ENCODE results near the gene MRPS18C.

The MRPS18C gene

GRCh38 chr4:83455281-83456183 lies at the start of gene MRPS18C, which contains the start of gene HELQ:
MRPS18C (plus strand) TSS chr4:83456058; CDS start chr4:83456078, 20 bp downstream.
HELQ (minus strand) TSS chr4:83455823; CDS start chr4:83455693, 130 bp downstream.
- H3K4me3 ChIP-seq (ENCODE audit: low read depth, low read length), result peak within 1 kb of the TSS; percentile 96

- no peak overlapping the region for H3K4me3 ChIP-seq (ENCODE audit: low read depth, low read length)
These were observed 47.0 kb upstream of the MRPS18C start for GRCh38 chr4:83408908-83409307.

GRCh38 chr4:83413676-83414075 lies 42.2 kb upstream of the MRPS18C start:
- no peak overlapping the region for H3K4me3 ChIP-seq (ENCODE audit: low read depth, low read length)

GRCh38 chr4:83417566-83417965 lies 38.3 kb upstream of the MRPS18C start:
- H3K4me3 ChIP-seq (ENCODE audit: low read depth, low read length), result no peak overlapping the region

- H3K4me3 ChIP-seq (ENCODE audit: low read depth, low read length), result no peak overlapping the region
These were observed 37.6 kb upstream of the MRPS18C start for GRCh38 chr4:83418211-83418610.

GRCh38 chr4:83431200-83431599 lies 24.7 kb upstream of the MRPS18C start:
- no peak overlapping the region for H3K4me3 ChIP-seq (ENCODE audit: low read depth, low read length)

GRCh38 chr4:83436680-83437079 lies 19.2 kb upstream of the MRPS18C start:
- no peak overlapping the region for H3K4me3 ChIP-seq (ENCODE audit: low read depth, low read length)

GRCh38 chr4:83438719-83439118 lies 17.1 kb upstream of the MRPS18C start:
- H3K4me3 ChIP-seq (ENCODE audit: low read depth, low read length), result no peak overlapping the region

GRCh38 chr4:83440148-83440814 lies 15.6 kb upstream of the MRPS18C start:
- no peak overlapping the region for H3K4me3 ChIP-seq (ENCODE audit: low read depth, low read length)

- H3K4me3 ChIP-seq (ENCODE audit: low read depth, low read length), result no peak overlapping the region
These were observed 15.0 kb upstream of the MRPS18C start for GRCh38 chr4:83440899-83441298.

GRCh38 chr4:83449009-83449408 lies 6.8 kb upstream of the MRPS18C start:
- H3K4me3 ChIP-seq (ENCODE audit: low read depth, low read length), result no peak overlapping the region

- H3K4me3 ChIP-seq (ENCODE audit: low read depth, low read length), result peak overlapping the region; percentile 96
These were observed 1.2 kb upstream of the MRPS18C start for GRCh38 chr4:83454686-83455085.

GRCh38 chr4:83456184-83456501 lies 285 bp downstream of the MRPS18C start:
- peak overlapping the region; percentile 96 for H3K4me3 ChIP-seq (ENCODE audit: low read depth, low read length)

- H3K4me3 ChIP-seq (ENCODE audit: low read depth, low read length), result no peak overlapping the region
These were observed 17.6 kb downstream of the MRPS18C start for GRCh38 chr4:83473423-83473822.

- H3K4me3 ChIP-seq (ENCODE audit: low read depth, low read length), result no peak overlapping the region
These were observed 18.1 kb downstream of the MRPS18C start for GRCh38 chr4:83473966-83474365.

- peak within 1 kb of the TSS; percentile 76 for H3K4me3 ChIP-seq (ENCODE audit: low read depth, low read length)
These were observed 28.9 kb downstream of the MRPS18C start, which contains the start of gene ABRAXAS1 for GRCh38 chr4:83484500-83485461. ABRAXAS1 (minus strand) TSS chr4:83485100; CDS start chr4:83485072, 28 bp downstream.

- no peak overlapping the region for H3K4me3 ChIP-seq (ENCODE audit: low read depth, low read length)
These were observed 30.7 kb downstream of the MRPS18C start for GRCh38 chr4:83486457-83487129.

GRCh38 chr4:83489711-83490326 lies 34.0 kb downstream of the MRPS18C start:
- no peak overlapping the region for H3K4me3 ChIP-seq (ENCODE audit: low read depth, low read length)

- no peak overlapping the region for H3K4me3 ChIP-seq (ENCODE audit: low read depth, low read length)
These were observed 35.1 kb downstream of the MRPS18C start for GRCh38 chr4:83490876-83491450.
